H1 (cell line): ENCODE data around the gene ADAMTS17. TPM values are rescaled to one million over a fixed set of nuclear protein-coding genes. Genes with fewer than 3 reads are reported as not detected.

Experiments
- BCL11A ChIP-seq, 2 experiments: IDR thresholded peaks; one replicate each; pipeline ENCODE4 v1.6.1; 2011; ENCODE audit warnings: low read depth in 2 of 2, low read length in 2 of 2, mild to moderate bottlenecking in 2 of 2
- CBX5 ChIP-seq: fragments of 300-800, 300-1000 bp; sonication (generic); IDR thresholded peaks from 2 replicates; pipeline ENCODE4 v1.7.1; 2016; ENCODE audit warnings: antibody characterized with exemption, low read length, low read depth
- HDAC2 ChIP-seq, 2 experiments: fragments of 300-600 bp in 1 of 2; sonication (generic) in 1 of 2; IDR thresholded peaks; 2 replicates each; pipeline ENCODE4 v1.6.1; 2011 to 2012; ENCODE audit warnings: low read depth in 2 of 2, low read length in 2 of 2, mild to moderate bottlenecking in 2 of 2, moderate library complexity in 2 of 2, borderline replicate concordance in 1 of 2, inconsistent platforms in 1 of 2
- JUND ChIP-seq: IDR thresholded peaks from 2 replicates; pipeline ENCODE4 v1.6.1; 2011; ENCODE audit warnings: mild to moderate bottlenecking, improper control_type of control experiment, low read length
- KDM1A ChIP-seq: fragments of 200-600, 300-600 bp; sonication (generic); IDR thresholded peaks from 2 replicates; pipeline ENCODE4 v1.7.1; 2016; ENCODE audit warnings: mild to moderate bottlenecking, low read length, borderline replicate concordance
- POLR2AphosphoS5 ChIP-seq: IDR thresholded peaks from 2 replicates; pipeline ENCODE4 v1.6.1; 2011; ENCODE audit warnings: low read depth, low read length
- RNF2 ChIP-seq: fragments of 200-900, 300-1000 bp; sonication (generic); IDR thresholded peaks from 2 replicates; pipeline ENCODE4 v1.7.1; 2016; ENCODE audit warnings: borderline replicate concordance, low read depth, mild to moderate bottlenecking, antibody characterized with exemption, low read length; ENCODE audit not compliant: poor library complexity, severe bottlenecking; ENCODE audit errors: missing control alignments
- TBP ChIP-seq: IDR thresholded peaks from 2 replicates; pipeline ENCODE4 v1.6.1; 2011; ENCODE audit warnings: low read depth, low read length, improper control_type of control experiment
- polyA plus RNA-seq, 7 experiments: library from polyadenylated mRNA; depleted of rRNA in 3 of 7; stranded (reverse) in 5 of 7; unstranded in 2 of 7; fragments of >200 nt in 5 of 7; fragments of 200-250 nt in 2 of 7; gene quantifications; 1 replicate in 5 of 7; 2 replicates in 1 of 7; 4 replicates in 1 of 7; pipeline versions ENCODE4 v1.2.1 to v1.2.3, GENCODE V29; 2011 to 2013; ENCODE audit warnings: missing spikeins in 2 of 7, mixed read lengths in 2 of 7
- total RNA-seq: library from RNA; stranded (reverse); fragmentation: NEBNext Ultra II Directional; extraction: Animal tissue kit (Norgen Biotek cat#: 25700); gene quantifications from 2 replicates; pipeline ENCODE4 v1.2.1, GENCODE V29; 2021
- TF ChIP-seq, protein P1 (sequence below): fragments of 300-600 bp; sonication (generic); IDR thresholded peaks from 2 replicates; pipeline ENCODE4 v1.7.1; 2012; ENCODE audit warnings: low read length, moderate library complexity, mild to moderate bottlenecking, inconsistent platforms; ENCODE audit not compliant: insufficient replicate concordance
- TF ChIP-seq, protein P2 (sequence below): IDR thresholded peaks from 2 replicates; pipeline ENCODE4 v1.6.1; 2011; ENCODE audit warnings: low read depth, mild to moderate bottlenecking, low read length; ENCODE audit not compliant: insufficient read depth

The ADAMTS17 gene
- total and polyA plus RNA-seq, 2 of the 8 experiments (the other 6 are each of a cell fraction or from before 2014, with no cell fraction given): 0.51 to 1.7 TPM

- TF ChIP-seq, protein P1, sequence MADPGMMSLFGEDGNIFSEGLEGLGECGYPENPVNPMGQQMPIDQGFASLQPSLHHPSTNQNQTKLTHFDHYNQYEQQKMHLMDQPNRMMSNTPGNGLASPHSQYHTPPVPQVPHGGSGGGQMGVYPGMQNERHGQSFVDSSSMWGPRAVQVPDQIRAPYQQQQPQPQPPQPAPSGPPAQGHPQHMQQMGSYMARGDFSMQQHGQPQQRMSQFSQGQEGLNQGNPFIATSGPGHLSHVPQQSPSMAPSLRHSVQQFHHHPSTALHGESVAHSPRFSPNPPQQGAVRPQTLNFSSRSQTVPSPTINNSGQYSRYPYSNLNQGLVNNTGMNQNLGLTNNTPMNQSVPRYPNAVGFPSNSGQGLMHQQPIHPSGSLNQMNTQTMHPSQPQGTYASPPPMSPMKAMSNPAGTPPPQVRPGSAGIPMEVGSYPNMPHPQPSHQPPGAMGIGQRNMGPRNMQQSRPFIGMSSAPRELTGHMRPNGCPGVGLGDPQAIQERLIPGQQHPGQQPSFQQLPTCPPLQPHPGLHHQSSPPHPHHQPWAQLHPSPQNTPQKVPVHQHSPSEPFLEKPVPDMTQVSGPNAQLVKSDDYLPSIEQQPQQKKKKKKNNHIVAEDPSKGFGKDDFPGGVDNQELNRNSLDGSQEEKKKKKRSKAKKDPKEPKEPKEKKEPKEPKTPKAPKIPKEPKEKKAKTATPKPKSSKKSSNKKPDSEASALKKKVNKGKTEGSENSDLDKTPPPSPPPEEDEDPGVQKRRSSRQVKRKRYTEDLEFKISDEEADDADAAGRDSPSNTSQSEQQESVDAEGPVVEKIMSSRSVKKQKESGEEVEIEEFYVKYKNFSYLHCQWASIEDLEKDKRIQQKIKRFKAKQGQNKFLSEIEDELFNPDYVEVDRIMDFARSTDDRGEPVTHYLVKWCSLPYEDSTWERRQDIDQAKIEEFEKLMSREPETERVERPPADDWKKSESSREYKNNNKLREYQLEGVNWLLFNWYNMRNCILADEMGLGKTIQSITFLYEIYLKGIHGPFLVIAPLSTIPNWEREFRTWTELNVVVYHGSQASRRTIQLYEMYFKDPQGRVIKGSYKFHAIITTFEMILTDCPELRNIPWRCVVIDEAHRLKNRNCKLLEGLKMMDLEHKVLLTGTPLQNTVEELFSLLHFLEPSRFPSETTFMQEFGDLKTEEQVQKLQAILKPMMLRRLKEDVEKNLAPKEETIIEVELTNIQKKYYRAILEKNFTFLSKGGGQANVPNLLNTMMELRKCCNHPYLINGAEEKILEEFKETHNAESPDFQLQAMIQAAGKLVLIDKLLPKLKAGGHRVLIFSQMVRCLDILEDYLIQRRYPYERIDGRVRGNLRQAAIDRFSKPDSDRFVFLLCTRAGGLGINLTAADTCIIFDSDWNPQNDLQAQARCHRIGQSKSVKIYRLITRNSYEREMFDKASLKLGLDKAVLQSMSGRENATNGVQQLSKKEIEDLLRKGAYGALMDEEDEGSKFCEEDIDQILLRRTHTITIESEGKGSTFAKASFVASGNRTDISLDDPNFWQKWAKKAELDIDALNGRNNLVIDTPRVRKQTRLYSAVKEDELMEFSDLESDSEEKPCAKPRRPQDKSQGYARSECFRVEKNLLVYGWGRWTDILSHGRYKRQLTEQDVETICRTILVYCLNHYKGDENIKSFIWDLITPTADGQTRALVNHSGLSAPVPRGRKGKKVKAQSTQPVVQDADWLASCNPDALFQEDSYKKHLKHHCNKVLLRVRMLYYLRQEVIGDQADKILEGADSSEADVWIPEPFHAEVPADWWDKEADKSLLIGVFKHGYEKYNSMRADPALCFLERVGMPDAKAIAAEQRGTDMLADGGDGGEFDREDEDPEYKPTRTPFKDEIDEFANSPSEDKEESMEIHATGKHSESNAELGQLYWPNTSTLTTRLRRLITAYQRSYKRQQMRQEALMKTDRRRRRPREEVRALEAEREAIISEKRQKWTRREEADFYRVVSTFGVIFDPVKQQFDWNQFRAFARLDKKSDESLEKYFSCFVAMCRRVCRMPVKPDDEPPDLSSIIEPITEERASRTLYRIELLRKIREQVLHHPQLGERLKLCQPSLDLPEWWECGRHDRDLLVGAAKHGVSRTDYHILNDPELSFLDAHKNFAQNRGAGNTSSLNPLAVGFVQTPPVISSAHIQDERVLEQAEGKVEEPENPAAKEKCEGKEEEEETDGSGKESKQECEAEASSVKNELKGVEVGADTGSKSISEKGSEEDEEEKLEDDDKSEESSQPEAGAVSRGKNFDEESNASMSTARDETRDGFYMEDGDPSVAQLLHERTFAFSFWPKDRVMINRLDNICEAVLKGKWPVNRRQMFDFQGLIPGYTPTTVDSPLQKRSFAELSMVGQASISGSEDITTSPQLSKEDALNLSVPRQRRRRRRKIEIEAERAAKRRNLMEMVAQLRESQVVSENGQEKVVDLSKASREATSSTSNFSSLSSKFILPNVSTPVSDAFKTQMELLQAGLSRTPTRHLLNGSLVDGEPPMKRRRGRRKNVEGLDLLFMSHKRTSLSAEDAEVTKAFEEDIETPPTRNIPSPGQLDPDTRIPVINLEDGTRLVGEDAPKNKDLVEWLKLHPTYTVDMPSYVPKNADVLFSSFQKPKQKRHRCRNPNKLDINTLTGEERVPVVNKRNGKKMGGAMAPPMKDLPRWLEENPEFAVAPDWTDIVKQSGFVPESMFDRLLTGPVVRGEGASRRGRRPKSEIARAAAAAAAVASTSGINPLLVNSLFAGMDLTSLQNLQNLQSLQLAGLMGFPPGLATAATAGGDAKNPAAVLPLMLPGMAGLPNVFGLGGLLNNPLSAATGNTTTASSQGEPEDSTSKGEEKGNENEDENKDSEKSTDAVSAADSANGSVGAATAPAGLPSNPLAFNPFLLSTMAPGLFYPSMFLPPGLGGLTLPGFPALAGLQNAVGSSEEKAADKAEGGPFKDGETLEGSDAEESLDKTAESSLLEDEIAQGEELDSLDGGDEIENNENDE: no peak
- TF ChIP-seq BCL11A (IDR thresholded peaks at IDR 0.05; ENCODE audit: low read depth in 2 of 2, low read length in 2 of 2) (no peak), TBP (no peak), POLR2AphosphoS5 (no peak), HDAC2 (IDR thresholded peaks at IDR 0.05; ENCODE audit: borderline replicate concordance in 1 of 2, low read depth in 2 of 2, low read length in 2 of 2) (no peak), CBX5 (no peak), RNF2 (no peak), KDM1A (no peak), JUND (no peak)
- TF ChIP-seq, protein P2, sequence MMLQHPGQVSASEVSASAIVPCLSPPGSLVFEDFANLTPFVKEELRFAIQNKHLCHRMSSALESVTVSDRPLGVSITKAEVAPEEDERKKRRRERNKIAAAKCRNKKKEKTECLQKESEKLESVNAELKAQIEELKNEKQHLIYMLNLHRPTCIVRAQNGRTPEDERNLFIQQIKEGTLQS: no peak
Observed at GRCh38 chr15:99966815-99967214, 375.0 kb downstream of the ADAMTS17 start (continued).
